ENCODE data around the gene DLX2. TPM values are rescaled to one million over a fixed set of nuclear protein-coding genes. Genes with fewer than 3 reads are reported as not detected.
A peak's percentile ranks its signal among the peaks of the same experiment; 100 is the strongest.

Gene DLX2
- total and polyA plus RNA-seq, 2 of the 13 experiments (the other 11 are each of a cell fraction or from before 2014, with no cell fraction given) = 0.07 to 0.15 TPM

DNA sequence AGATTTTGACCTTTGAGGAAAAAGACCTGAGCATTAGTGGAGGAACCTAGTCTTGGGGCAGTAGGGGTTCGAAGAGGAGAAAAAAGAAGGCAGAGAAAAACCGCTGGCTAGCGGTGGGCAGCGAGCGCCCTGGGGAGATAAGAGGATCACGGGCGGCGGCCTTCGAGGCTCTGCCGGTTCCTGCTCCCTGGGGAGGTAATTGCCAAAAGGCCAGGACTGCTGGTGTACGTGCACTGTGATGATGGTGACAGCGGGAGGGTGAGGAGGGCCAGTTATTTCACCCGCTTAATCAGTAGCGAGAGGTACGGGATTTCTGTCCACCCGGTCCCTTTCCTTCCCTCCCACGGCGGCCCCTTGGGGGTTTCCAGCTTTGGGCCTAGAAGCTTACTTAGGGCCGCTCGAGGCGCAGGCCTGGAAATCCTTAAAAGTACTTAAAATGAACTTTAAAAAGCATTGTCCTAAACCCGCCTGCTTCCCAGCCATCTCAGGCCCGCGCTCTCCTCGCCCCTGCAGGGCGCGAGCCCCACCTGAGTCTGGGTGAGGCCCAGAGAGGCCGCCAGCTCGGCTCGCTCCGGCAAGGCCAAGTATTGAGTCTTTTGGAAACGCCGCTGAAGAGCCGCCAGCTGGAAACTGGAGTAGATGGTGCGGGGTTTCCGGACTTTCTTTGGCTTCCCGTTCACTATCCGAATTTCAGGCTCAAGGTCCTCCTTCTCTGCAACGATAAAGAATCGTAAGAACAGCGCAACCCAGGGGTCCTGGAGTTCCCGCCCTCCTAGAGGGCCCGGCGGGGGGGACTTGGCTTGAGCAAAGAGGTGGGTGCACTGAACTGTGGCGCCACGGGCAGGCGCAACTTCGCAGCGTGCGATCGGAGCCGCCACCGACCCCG lies 1.5 kb downstream of the DLX2 start (continued):
- TF ChIP-seq, protein P1, sequence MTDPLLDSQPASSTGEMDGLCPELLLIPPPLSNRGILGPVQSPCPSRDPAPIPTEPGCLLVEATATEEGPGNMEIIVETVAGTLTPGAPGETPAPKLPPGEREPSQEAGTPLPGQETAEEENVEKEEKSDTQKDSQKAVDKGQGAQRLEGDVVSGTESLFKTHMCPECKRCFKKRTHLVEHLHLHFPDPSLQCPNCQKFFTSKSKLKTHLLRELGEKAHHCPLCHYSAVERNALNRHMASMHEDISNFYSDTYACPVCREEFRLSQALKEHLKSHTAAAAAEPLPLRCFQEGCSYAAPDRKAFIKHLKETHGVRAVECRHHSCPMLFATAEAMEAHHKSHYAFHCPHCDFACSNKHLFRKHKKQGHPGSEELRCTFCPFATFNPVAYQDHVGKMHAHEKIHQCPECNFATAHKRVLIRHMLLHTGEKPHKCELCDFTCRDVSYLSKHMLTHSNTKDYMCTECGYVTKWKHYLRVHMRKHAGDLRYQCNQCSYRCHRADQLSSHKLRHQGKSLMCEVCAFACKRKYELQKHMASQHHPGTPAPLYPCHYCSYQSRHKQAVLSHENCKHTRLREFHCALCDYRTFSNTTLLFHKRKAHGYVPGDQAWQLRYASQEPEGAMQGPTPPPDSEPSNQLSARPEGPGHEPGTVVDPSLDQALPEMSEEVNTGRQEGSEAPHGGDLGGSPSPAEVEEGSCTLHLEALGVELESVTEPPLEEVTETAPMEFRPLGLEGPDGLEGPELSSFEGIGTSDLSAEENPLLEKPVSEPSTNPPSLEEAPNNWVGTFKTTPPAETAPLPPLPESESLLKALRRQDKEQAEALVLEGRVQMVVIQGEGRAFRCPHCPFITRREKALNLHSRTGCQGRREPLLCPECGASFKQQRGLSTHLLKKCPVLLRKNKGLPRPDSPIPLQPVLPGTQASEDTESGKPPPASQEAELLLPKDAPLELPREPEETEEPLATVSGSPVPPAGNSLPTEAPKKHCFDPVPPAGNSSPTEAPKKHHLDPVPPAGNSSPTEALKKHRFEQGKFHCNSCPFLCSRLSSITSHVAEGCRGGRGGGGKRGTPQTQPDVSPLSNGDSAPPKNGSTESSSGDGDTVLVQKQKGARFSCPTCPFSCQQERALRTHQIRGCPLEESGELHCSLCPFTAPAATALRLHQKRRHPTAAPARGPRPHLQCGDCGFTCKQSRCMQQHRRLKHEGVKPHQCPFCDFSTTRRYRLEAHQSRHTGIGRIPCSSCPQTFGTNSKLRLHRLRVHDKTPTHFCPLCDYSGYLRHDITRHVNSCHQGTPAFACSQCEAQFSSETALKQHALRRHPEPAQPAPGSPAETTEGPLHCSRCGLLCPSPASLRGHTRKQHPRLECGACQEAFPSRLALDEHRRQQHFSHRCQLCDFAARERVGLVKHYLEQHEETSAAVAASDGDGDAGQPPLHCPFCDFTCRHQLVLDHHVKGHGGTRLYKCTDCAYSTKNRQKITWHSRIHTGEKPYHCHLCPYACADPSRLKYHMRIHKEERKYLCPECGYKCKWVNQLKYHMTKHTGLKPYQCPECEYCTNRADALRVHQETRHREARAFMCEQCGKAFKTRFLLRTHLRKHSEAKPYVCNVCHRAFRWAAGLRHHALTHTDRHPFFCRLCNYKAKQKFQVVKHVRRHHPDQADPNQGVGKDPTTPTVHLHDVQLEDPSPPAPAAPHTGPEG (CRISPR knock-in tag; IDR thresholded peaks at IDR 0.05) = 0 out of 2 replicates have a peak, but pooled peaks have one; percentile 18
- TF ChIP-seq, protein P2, sequence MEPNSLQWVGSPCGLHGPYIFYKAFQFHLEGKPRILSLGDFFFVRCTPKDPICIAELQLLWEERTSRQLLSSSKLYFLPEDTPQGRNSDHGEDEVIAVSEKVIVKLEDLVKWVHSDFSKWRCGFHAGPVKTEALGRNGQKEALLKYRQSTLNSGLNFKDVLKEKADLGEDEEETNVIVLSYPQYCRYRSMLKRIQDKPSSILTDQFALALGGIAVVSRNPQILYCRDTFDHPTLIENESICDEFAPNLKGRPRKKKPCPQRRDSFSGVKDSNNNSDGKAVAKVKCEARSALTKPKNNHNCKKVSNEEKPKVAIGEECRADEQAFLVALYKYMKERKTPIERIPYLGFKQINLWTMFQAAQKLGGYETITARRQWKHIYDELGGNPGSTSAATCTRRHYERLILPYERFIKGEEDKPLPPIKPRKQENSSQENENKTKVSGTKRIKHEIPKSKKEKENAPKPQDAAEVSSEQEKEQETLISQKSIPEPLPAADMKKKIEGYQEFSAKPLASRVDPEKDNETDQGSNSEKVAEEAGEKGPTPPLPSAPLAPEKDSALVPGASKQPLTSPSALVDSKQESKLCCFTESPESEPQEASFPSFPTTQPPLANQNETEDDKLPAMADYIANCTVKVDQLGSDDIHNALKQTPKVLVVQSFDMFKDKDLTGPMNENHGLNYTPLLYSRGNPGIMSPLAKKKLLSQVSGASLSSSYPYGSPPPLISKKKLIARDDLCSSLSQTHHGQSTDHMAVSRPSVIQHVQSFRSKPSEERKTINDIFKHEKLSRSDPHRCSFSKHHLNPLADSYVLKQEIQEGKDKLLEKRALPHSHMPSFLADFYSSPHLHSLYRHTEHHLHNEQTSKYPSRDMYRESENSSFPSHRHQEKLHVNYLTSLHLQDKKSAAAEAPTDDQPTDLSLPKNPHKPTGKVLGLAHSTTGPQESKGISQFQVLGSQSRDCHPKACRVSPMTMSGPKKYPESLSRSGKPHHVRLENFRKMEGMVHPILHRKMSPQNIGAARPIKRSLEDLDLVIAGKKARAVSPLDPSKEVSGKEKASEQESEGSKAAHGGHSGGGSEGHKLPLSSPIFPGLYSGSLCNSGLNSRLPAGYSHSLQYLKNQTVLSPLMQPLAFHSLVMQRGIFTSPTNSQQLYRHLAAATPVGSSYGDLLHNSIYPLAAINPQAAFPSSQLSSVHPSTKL (CRISPR knock-in tag; IDR thresholded peaks at IDR 0.05) = no peak
- TF ChIP-seq THAP11 (CRISPR knock-in tag; IDR thresholded peaks at IDR 0.05) = no peak
- peak; percentile 48; the same call in 1 of the 2 replicates for TF ChIP-seq ZNF292 (CRISPR knock-in tag; IDR thresholded peaks at IDR 0.05; ENCODE audit: borderline replicate concordance, low read depth)
- TF ChIP-seq ZNF776 (CRISPR knock-in tag; IDR thresholded peaks at IDR 0.05) = 0 out of 2 replicates have a peak, but pooled peaks have one; percentile 50
- TF ChIP-seq, protein P3, sequence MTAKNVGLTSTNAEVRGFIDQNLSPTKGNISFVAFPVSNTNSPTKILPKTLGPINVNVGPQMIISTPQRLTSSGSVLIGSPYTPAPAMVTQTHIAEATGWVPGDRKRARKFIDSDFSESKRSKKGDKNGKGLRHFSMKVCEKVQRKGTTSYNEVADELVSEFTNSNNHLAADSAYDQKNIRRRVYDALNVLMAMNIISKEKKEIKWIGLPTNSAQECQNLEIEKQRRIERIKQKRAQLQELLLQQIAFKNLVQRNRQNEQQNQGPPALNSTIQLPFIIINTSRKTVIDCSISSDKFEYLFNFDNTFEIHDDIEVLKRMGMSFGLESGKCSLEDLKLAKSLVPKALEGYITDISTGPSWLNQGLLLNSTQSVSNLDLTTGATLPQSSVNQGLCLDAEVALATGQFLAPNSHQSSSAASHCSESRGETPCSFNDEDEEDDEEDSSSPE (CRISPR knock-in tag; IDR thresholded peaks at IDR 0.05) = no peak
- TF ChIP-seq, protein P4, sequence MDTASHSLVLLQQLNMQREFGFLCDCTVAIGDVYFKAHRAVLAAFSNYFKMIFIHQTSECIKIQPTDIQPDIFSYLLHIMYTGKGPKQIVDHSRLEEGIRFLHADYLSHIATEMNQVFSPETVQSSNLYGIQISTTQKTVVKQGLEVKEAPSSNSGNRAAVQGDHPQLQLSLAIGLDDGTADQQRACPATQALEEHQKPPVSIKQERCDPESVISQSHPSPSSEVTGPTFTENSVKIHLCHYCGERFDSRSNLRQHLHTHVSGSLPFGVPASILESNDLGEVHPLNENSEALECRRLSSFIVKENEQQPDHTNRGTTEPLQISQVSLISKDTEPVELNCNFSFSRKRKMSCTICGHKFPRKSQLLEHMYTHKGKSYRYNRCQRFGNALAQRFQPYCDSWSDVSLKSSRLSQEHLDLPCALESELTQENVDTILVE (CRISPR knock-in tag; IDR thresholded peaks at IDR 0.05) = no peak
- TF ChIP-seq PTBP1 (IDR thresholded peaks at IDR 0.05; ENCODE audit: low read depth, low read length, poor library complexity, severe bottlenecking) = peak; percentile 17
- TF ChIP-seq, protein P5, sequence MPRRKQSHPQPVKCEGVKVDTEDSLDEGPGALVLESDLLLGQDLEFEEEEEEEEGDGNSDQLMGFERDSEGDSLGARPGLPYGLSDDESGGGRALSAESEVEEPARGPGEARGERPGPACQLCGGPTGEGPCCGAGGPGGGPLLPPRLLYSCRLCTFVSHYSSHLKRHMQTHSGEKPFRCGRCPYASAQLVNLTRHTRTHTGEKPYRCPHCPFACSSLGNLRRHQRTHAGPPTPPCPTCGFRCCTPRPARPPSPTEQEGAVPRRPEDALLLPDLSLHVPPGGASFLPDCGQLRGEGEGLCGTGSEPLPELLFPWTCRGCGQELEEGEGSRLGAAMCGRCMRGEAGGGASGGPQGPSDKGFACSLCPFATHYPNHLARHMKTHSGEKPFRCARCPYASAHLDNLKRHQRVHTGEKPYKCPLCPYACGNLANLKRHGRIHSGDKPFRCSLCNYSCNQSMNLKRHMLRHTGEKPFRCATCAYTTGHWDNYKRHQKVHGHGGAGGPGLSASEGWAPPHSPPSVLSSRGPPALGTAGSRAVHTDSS (CRISPR knock-in tag; conservative IDR thresholded peaks at IDR 0.05) = no peak
- no peak for TF ChIP-seq ZNF589 (CRISPR knock-in tag; conservative IDR thresholded peaks at IDR 0.05)
- no peak for TF ChIP-seq NONO (IDR thresholded peaks at IDR 0.05)
- no peak for TF ChIP-seq NONO (CRISPR knock-in tag; conservative IDR thresholded peaks at IDR 0.05)
- no peak for TF ChIP-seq TOE1 (CRISPR knock-in tag; IDR thresholded peaks at IDR 0.05)
- no peak for TF ChIP-seq MAFK (conservative IDR thresholded peaks at IDR 0.05 in 1 of 2, IDR thresholded peaks at IDR 0.05 in 1 of 2; ENCODE audit: low read length in 2 of 2)
